HCT116 (cell line): ENCODE measurements around the gene FAM200B. TPM values are rescaled to one million over a fixed set of nuclear protein-coding genes. Genes with fewer than 3 reads are reported as not detected.

ENCODE experiments used
- ATAC-seq: fragments of 200-7000 bp; cut with Tn5 transposase; 2 replicates; pipeline ENCODE4 v1.9.1; 2020; ENCODE audit warnings: mild to moderate bottlenecking, moderate library complexity
- BruUV-seq: library from RNA; stranded (reverse); fragments of 400-500 nt; replicated peaks from 2 replicates; lab custom pipeline; 2021; lab: Mats Ljungman, UMichigan
- CTCF ChIA-PET: fragments of 300-600 bp; sonication (Branson Sonifier 250); formaldehyde crosslinking; loops from one replicate; lab custom pipeline; 2021; ENCODE audit warnings: antibody characterized with exemption; lab: Charles Lee
- POLR2A ChIA-PET: fragments of 300-600, 350-600 bp; sonication (Branson Sonifier 250); formaldehyde crosslinking; loops from one replicate; lab custom pipeline; 2021; ENCODE audit warnings: antibody characterized with exemption; lab: Charles Lee
- RAD21 ChIA-PET, 2 experiments: fragments of 300-600 bp; sonication (Branson Sonifier 250); formaldehyde crosslinking; loops; one replicate each; lab custom pipeline; 2023; ENCODE audit warnings: low total read pairs in 2 of 2; ENCODE audit not compliant: uncharacterized antibody in 2 of 2, unreplicated experiment in 2 of 2, low non-redundant PET in 1 of 2; lab: Charles Lee
- DNase-seq: peaks from one replicate; pipeline ENCODE4 v3.0.0-alpha.2; 2010; ENCODE audit warnings: low read depth, low spot score
- H2AFZ ChIP-seq: fragments of 200-600 bp; shearing (Covaris generic), sonication (generic); 2 replicates; pipeline ENCODE4 v1.6.1; 2017; ENCODE audit warnings: low read depth, mixed run types, mixed read lengths, antibody characterized with exemption, low read length; ENCODE audit not compliant: poor library complexity, severe bottlenecking
- H3K27ac ChIP-seq: 2 replicates; pipeline ENCODE4 v1.5.1; 2012; ENCODE audit warnings: low read depth, low read length
- H3K27me3 ChIP-seq: fragments of 200-600 bp; sonication (generic); 2 replicates; pipeline ENCODE4 v1.6.1; 2016; ENCODE audit warnings: mixed run types, low read length, mixed read lengths; ENCODE audit not compliant: insufficient read depth
- H3K36me3 ChIP-seq, 2 experiments: fragments of 200-500 bp in 1 of 2; fragments of 200-600 bp in 1 of 2; sonication (Bioruptor generic) in 1 of 2; sonication (generic) in 1 of 2; 2 replicates each; pipeline versions ENCODE4 v1.5.1 to v1.6.1; 2014 to 2016; ENCODE audit warnings: low read length in 2 of 2, inconsistent platforms in 1 of 2, mixed read lengths in 1 of 2, mixed run types in 1 of 2; ENCODE audit not compliant: insufficient read depth in 2 of 2, control insufficient read depth in 1 of 2
- H3K4me1 ChIP-seq, 2 experiments: fragments of 200-600 bp in 1 of 2; sonication (generic) in 1 of 2; 2 replicates each; pipeline versions ENCODE4 v1.5.1 to v1.6.1; 2012 to 2017; ENCODE audit warnings: low read length in 2 of 2, inconsistent platforms in 1 of 2, mild to moderate bottlenecking in 1 of 2, mixed read lengths in 1 of 2, mixed run types in 1 of 2, moderate library complexity in 1 of 2; ENCODE audit not compliant: insufficient read depth in 2 of 2, control insufficient read depth in 1 of 2
- H3K4me2 ChIP-seq: fragments of 200-600 bp; sonication (generic); 2 replicates; pipeline ENCODE4 v1.6.1; 2017; ENCODE audit warnings: mixed run types, low read length, mixed read lengths
- H3K4me3 ChIP-seq, 2 experiments: fragments of 200-600 bp in 1 of 2; sonication (generic) in 1 of 2; replicated peaks in 1 of 2; 2 replicates each; pipeline ENCODE4 v1.5.1; 2011 to 2016; ENCODE audit warnings: low read length in 2 of 2, control low read depth in 1 of 2, low read depth in 1 of 2, mild to moderate bottlenecking in 1 of 2, mixed read lengths in 1 of 2, mixed run types in 1 of 2
- H3K79me2 ChIP-seq: fragments of 200-600 bp; sonication (generic); 2 replicates; pipeline ENCODE4 v1.6.1; 2017; ENCODE audit warnings: mild to moderate bottlenecking, mixed run types, low read length, moderate library complexity, mixed read lengths; ENCODE audit not compliant: insufficient read depth
- H3K9ac ChIP-seq: fragments of 200-600 bp; sonication (generic); 2 replicates; pipeline ENCODE4 v1.6.1; 2016; ENCODE audit warnings: low read length, mixed read lengths
- H3K9me2 ChIP-seq: fragments of 200-600 bp; sonication (generic), shearing (Covaris generic); 2 replicates; pipeline ENCODE4 v1.6.1; 2017; ENCODE audit warnings: mixed run types, mild to moderate bottlenecking, moderate library complexity; ENCODE audit not compliant: insufficient read depth
- H3K9me3 ChIP-seq, 2 experiments: fragments of 200-500 bp in 1 of 2; fragments of 200-600 bp in 1 of 2; sonication (Bioruptor generic) in 1 of 2; sonication (generic) in 1 of 2; 2 replicates each; pipeline ENCODE4 v1.6.1; 2014 to 2017; ENCODE audit warnings: low read length in 2 of 2, mixed read lengths in 2 of 2, inconsistent platforms in 1 of 2, low read depth in 1 of 2, mild to moderate bottlenecking in 1 of 2, mixed run types in 1 of 2, moderate library complexity in 1 of 2; ENCODE audit not compliant: control insufficient read depth in 1 of 2, insufficient read depth in 1 of 2
- H4K20me1 ChIP-seq: fragments of 200-600 bp; sonication (generic), shearing (Covaris generic); 2 replicates; pipeline ENCODE4 v1.6.1; 2017; ENCODE audit warnings: mixed run types, mild to moderate bottlenecking, moderate library complexity; ENCODE audit not compliant: insufficient read depth
- CBX3 ChIP-seq: IDR thresholded peaks from 2 replicates; pipeline ENCODE4 v1.6.1; 2012; ENCODE audit warnings: low read depth
- CTCF ChIP-seq, 3 experiments: fragments of 200-600 bp in 1 of 3; sonication (generic) in 1 of 3; IDR thresholded peaks in 2 of 3; conservative IDR thresholded peaks in 1 of 3; 2 replicates each; pipeline ENCODE4 v1.5.1; 2012 to 2017; ENCODE audit warnings: low read depth in 2 of 3, low read length in 2 of 3, antibody characterized with exemption in 1 of 3, borderline replicate concordance in 1 of 3, control low read depth in 1 of 3, mild to moderate bottlenecking in 1 of 3, mixed read lengths in 1 of 3, mixed run types in 1 of 3, moderate library complexity in 1 of 3; ENCODE audit not compliant: insufficient read depth in 1 of 3
- EZH2phosphoT487 ChIP-seq: fragments of 200-600 bp; IDR thresholded peaks from 2 replicates; pipeline ENCODE4 v1.6.1; 2018; ENCODE audit warnings: antibody characterized with exemption, borderline replicate concordance
- POLR2AphosphoS5 ChIP-seq: IDR thresholded peaks from 2 replicates; pipeline ENCODE4 v1.6.1; 2011; ENCODE audit warnings: mild to moderate bottlenecking, low read depth, low read length, moderate library complexity
- SP1 ChIP-seq: IDR thresholded peaks from 2 replicates; pipeline ENCODE4 v1.6.1; 2012; ENCODE audit warnings: low read depth
- SRF ChIP-seq: IDR thresholded peaks from 2 replicates; pipeline ENCODE4 v1.6.1; 2012; ENCODE audit warnings: low read depth
- YY1 ChIP-seq: IDR thresholded peaks from 2 replicates; pipeline ENCODE4 v1.6.1; 2011; ENCODE audit warnings: low read length, low read depth, moderate library complexity, mild to moderate bottlenecking; ENCODE audit not compliant: insufficient replicate concordance; ENCODE audit errors: extremely low read depth
- ZBTB33 ChIP-seq: IDR thresholded peaks from 2 replicates; pipeline ENCODE4 v1.6.1; 2011; ENCODE audit warnings: mild to moderate bottlenecking, low read length, moderate library complexity; ENCODE audit not compliant: insufficient replicate concordance; ENCODE audit errors: extremely low read depth
- ZNF274 ChIP-seq: fragments of 200-500 bp; sonication (Bioruptor generic); IDR thresholded peaks from 2 replicates; pipeline ENCODE4 v1.6.1; 2014; ENCODE audit warnings: mild to moderate bottlenecking, low read depth, low read length, inconsistent platforms
- intact Hi-C: fragments of 100-400 bp; cut with micrococcal nuclease; formaldehyde crosslinking; loops from 2 replicates; pipeline ENCODE4 v1.10.0; 2022
- total RNA-seq: library from RNA; stranded (reverse); gene quantifications from one replicate; pipeline ENCODE4 v1.2.1, GENCODE V29; 2021; ENCODE audit not compliant: unreplicated experiment

FAM200B gene
- total RNA-seq, 1 experiment from 2014 or later = 26.1 TPM

DNA sequence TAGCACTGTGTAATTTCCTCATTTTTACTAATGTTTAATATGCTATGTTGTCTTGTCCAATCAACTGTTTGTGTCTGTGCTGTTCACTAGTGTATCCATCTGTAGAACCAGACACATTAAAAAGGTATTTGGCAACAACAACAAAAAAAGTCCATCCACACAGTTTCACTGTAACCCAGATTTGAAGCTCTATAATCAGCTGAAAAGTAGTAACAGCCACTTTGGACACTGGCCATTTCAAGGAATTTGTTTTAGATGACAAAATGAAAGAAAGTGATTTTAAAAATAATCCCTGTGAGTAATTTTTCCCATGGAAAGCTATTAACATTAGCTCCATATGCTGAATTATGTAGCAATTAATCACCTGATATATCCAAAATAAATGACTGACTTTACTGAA, 24.3 kb upstream of the FAM200B start:
- Histone ChIP-seq H3K4me1 (peaks cover 4 to 18% of the 10 kb centered on the region in 2 experiments), H3K36me3 (no peaks in the 10 kb centered on the region), H3K4me3 (no peak overlapping the region), H3K27ac (no peak overlapping the region), H2AFZ (no peak overlapping the region), H4K20me1 (no peaks in the 10 kb centered on the region), H3K4me2 (no peak overlapping the region), H3K27me3 (no peaks in the 10 kb centered on the region), H3K79me2 (peaks cover 23% of the 10 kb centered on the region), H3K9ac (no peak overlapping the region), H3K9me3 (no peaks in the 10 kb centered on the region), H3K9me2 (no peaks in the 10 kb centered on the region)
- no TSS peak for BruUV-seq
- intact Hi-C loops = no loop called here
- ATAC-seq (no peak), DNase-seq (no peak)
- ChIA-PET RAD21 (no interaction called here), CTCF (no interaction called here), POLR2A (no interaction called here)
- no peak for TF ChIP-seq ZBTB33
- TF ChIP-seq ZNF274 = no peak
- TF ChIP-seq CTCF (IDR thresholded peaks at IDR 0.05 in 2 of 3, conservative IDR thresholded peaks at IDR 0.05 in 1 of 3; ENCODE audit: borderline replicate concordance in 1 of 3, insufficient read depth in 1 of 3, low read depth in 2 of 3, low read length in 2 of 3) = no peak
- TF ChIP-seq CBX3 = no peak
- no peak for TF ChIP-seq SP1
- no peak for TF ChIP-seq EZH2phosphoT487
- TF ChIP-seq YY1 = no peak
- TF ChIP-seq POLR2AphosphoS5 = no peak
- TF ChIP-seq SRF = no peak
